GM12872 (cell line): ENCODE measurements around the gene SAP30BP.

Experiments used
- CTCF ChIP-seq: IDR thresholded peaks from 3 replicates; pipeline ENCODE4 v1.5.1; 2011; ENCODE audit warnings: low read depth, mild to moderate bottlenecking, low read length, moderate library complexity; ENCODE audit not compliant: insufficient read depth

SAP30BP gene

GRCh38 chr17:75645889-75646637 lies 21.1 kb upstream of the SAP30BP start:
- TF ChIP-seq CTCF, result no peak

- TF ChIP-seq CTCF, result no peak
Measured at GRCh38 chr17:75646638-75646992, 20.5 kb upstream of the SAP30BP start.

GRCh38 chr17:75647061-75647460 lies 20.1 kb upstream of the SAP30BP start:
- TF ChIP-seq CTCF, result no peak

- no peak for TF ChIP-seq CTCF
Measured at GRCh38 chr17:75647921-75648320, 19.2 kb upstream of the SAP30BP start.

- no peak for TF ChIP-seq CTCF
Measured at GRCh38 chr17:75649687-75650086, 17.5 kb upstream of the SAP30BP start.

- no peak for TF ChIP-seq CTCF
Measured at GRCh38 chr17:75650874-75651273, 16.3 kb upstream of the SAP30BP start.

GRCh38 chr17:75652341-75652740 lies 14.8 kb upstream of the SAP30BP start:
- no peak for TF ChIP-seq CTCF
